ENCODE data around the gene PITPNB.

PITPNB gene

DNA sequence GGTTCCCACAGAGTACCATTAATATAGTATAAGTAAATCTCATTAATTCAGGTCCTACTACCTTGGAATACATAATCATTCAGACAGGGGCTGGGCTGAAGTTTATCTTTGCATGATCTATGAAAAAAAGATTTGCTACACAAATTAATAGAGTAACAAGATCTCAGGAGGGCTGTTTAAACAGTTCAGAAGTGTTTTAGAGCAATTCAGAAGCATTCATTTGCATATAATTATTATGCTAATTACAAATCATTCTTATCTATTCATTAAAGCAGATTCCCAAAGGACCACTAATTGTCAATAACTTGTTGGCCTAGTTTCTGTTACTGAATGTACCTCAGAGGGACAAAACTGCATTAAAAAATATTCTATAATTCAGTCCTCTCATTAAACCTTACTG is 40.5 kb downstream of the PITPNB start:
- TF ChIP-seq, protein P1, sequence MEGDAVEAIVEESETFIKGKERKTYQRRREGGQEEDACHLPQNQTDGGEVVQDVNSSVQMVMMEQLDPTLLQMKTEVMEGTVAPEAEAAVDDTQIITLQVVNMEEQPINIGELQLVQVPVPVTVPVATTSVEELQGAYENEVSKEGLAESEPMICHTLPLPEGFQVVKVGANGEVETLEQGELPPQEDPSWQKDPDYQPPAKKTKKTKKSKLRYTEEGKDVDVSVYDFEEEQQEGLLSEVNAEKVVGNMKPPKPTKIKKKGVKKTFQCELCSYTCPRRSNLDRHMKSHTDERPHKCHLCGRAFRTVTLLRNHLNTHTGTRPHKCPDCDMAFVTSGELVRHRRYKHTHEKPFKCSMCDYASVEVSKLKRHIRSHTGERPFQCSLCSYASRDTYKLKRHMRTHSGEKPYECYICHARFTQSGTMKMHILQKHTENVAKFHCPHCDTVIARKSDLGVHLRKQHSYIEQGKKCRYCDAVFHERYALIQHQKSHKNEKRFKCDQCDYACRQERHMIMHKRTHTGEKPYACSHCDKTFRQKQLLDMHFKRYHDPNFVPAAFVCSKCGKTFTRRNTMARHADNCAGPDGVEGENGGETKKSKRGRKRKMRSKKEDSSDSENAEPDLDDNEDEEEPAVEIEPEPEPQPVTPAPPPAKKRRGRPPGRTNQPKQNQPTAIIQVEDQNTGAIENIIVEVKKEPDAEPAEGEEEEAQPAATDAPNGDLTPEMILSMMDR (IDR thresholded peaks at IDR 0.05; ENCODE audit: low read depth, low read length, missing control alignments), result no peak
- in situ Hi-C loops (cut with HindIII; ENCODE audit: low sequenced_read_pairs), result no loop called here
- DNase-seq (ENCODE audit: low read depth), result no peak
- no peak overlapping the region for H3K4me3 ChIP-seq (ENCODE audit: low read depth, low read length)

DNA sequence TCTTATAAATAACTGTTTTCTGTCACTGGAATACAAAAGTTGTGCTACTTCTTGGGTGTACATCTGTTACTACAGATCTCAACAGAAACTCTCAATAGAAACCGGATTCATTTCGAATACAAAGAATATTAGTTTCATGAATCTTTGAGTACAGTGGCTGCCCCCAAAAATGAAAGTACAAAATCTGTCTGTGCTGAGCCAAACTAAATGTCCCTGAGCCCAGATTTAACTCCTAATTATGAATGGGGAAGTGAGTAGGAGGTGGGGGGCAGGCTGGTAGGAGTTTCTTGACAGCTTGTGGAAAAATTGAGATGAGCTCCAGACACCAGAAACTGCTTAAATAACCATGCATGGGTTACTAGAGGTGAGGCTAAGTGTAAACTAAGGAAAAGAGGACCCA is 41.6 kb downstream of the PITPNB start:
- no peak for DNase-seq (ENCODE audit: low read depth)
- no peak overlapping the region for H3K4me3 ChIP-seq (ENCODE audit: low read depth, low read length)
- TF ChIP-seq, protein P1 (IDR thresholded peaks at IDR 0.05; ENCODE audit: low read depth, low read length, missing control alignments), result no peak
- in situ Hi-C loops (cut with HindIII; ENCODE audit: low sequenced_read_pairs), result no loop called here

DNA sequence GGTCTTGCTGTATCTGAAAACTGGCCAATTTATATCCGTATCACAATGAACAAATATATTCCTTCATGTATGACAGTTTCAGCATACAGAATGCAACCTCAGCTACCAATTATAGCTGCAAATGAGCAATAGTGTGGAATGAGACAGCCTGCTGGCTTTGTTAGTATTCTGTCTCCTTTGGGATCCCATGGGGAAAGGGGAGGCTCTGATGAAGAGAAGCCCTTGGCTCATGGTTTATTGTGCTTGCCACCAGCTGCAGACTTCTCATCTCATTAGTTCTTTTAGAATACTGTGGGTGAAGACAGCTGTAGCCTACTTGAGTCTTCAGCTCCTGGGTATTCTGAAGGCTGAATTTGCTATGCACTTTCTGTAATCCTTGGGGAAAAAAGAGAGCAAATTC is 42.4 kb downstream of the PITPNB start:
- no peak for DNase-seq (ENCODE audit: low read depth)
- in situ Hi-C loops (cut with HindIII; ENCODE audit: low sequenced_read_pairs), result no loop called here
- H3K4me3 ChIP-seq (ENCODE audit: low read depth, low read length), result no peak overlapping the region
- TF ChIP-seq, protein P1 (IDR thresholded peaks at IDR 0.05; ENCODE audit: low read depth, low read length, missing control alignments), result no peak

DNA sequence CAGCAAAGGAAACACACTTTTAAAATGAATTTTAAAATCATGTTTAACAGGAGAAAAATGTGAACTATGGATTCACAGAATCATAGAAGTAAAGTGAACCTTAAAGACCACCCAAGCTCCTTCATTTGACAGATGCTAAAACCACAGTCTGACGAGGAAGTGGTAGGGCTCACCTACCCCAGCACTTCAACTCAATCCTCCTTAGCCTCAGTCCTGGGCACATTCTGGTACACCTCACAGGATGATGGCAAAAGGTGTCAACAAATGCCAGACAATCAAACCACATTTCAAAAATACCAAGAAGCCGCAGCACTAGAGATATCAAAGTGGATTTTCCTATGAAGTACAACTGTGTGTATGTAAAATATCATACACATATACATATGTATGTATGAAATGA is 43.1 kb downstream of the PITPNB start:
- H3K4me3 ChIP-seq (ENCODE audit: low read depth, low read length), result no peak overlapping the region
- DNase-seq (ENCODE audit: low read depth), result no peak
- TF ChIP-seq, protein P1 (IDR thresholded peaks at IDR 0.05; ENCODE audit: low read depth, low read length, missing control alignments), result no peak
- in situ Hi-C loops (cut with HindIII; ENCODE audit: low sequenced_read_pairs), result no loop called here

DNA sequence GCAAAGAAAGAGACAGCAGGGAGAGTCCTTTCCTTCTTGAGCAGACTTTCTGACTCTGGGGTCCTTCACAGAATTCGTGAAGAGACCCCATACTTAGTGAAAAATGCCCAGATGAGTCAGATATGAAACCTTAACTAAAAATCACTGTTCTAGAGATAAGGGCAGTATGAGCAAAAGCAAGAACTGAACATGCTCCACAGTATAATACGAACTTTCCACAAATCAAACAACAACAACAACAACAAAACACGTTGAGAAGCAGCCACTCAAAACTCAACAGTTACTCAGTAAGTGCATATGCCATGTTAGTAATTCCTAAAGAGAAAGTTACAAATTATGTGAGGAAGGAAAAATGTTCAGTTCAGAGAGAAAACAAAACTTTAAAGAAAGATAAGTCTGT is 44.3 kb downstream of the PITPNB start:
- H3K4me3 ChIP-seq (ENCODE audit: low read depth, low read length), result no peak overlapping the region
- in situ Hi-C loops (cut with HindIII; ENCODE audit: low sequenced_read_pairs), result no loop called here
- TF ChIP-seq, protein P1 (IDR thresholded peaks at IDR 0.05; ENCODE audit: low read depth, low read length, missing control alignments), result no peak
- DNase-seq (ENCODE audit: low read depth), result no peak

DNA sequence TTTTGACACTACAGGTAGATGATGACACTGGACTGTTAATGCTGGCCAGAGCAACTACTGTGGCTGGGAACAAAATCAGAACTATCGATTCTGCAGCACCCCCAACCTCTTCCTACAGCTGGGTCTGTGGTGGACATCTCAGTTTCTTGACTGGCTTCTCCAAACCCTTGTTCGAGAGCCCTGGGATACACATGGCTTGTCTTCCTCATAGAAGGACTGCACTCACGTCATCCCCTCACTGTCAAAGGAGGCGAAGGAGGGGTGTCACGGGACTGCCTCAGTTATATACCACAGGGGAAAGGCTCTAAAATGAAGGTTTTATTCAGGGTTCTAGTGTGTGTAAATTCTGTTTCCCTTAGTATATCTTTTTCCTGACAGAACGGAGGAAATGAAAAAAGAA is 44.9 kb downstream of the PITPNB start:
- in situ Hi-C loops (cut with HindIII; ENCODE audit: low sequenced_read_pairs), result no loop called here
- no peak for DNase-seq (ENCODE audit: low read depth)
- TF ChIP-seq, protein P1 (IDR thresholded peaks at IDR 0.05; ENCODE audit: low read depth, low read length, missing control alignments), result no peak
- no peak overlapping the region for H3K4me3 ChIP-seq (ENCODE audit: low read depth, low read length)

DNA sequence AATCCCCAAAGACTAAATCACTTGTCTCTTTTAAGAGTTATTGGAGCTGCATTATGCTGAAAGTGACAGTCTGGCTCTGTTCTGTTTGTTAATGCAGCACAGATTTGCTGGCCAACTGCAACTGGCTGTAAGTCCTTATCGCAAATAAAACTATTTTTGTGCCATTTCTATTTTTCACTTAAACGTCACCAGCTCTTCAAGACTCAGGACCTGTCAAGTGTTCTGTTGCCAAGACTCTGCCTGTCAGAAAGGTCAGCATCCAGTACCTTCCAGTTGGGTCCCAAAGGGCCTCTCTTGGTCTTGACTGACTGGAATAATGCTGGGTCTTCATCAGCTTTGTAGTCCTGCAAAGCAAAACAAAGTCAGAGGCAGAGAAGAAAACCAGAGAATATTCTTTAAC is 45.6 kb downstream of the PITPNB start:
- no peak overlapping the region for H3K4me3 ChIP-seq (ENCODE audit: low read depth, low read length)
- TF ChIP-seq, protein P1 (IDR thresholded peaks at IDR 0.05; ENCODE audit: low read depth, low read length, missing control alignments), result no peak
- in situ Hi-C loops (cut with HindIII; ENCODE audit: low sequenced_read_pairs), result no loop called here
- DNase-seq (ENCODE audit: low read depth), result no peak

Measured in astrocyte of the cerebellum (primary cell).